Measurements from ENCODE around the gene GRIK5.

Gene GRIK5

DNA sequence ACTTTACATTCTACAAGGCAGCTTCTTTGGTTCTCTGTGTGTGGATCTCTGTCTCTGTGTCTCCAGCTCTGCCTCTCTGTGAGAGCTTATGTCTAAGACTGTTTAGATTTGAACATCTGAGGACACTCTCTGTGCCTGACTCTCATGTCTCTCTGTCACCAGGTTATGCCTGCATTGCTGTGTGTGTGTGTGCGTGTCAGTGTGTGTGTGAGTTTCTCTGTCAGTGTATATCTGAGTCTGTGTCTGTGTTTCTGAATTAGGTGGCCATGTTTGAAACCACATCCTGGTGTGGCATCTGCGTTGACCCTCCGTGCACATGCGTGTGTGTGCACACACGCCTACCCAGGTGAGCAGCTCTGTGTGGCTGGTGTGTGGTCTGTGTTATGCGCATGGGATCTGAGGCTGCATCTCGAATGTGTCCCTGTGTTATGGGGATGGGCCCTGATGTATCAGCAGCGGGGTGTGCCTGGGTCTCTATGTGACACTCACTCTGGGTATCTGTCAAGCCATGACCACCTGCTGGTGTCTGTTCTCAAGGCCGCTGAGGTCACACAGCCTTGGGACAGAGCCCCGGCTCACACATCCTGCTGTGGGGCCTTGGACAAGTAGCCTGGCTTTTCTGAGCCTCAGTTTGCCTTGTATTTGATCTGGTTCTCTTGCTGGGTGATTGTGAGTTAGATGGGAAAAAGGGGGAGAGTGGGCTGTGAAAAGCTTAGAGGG, 82.7 kb downstream of the GRIK5 start:
- TF ChIP-seq, protein P1, sequence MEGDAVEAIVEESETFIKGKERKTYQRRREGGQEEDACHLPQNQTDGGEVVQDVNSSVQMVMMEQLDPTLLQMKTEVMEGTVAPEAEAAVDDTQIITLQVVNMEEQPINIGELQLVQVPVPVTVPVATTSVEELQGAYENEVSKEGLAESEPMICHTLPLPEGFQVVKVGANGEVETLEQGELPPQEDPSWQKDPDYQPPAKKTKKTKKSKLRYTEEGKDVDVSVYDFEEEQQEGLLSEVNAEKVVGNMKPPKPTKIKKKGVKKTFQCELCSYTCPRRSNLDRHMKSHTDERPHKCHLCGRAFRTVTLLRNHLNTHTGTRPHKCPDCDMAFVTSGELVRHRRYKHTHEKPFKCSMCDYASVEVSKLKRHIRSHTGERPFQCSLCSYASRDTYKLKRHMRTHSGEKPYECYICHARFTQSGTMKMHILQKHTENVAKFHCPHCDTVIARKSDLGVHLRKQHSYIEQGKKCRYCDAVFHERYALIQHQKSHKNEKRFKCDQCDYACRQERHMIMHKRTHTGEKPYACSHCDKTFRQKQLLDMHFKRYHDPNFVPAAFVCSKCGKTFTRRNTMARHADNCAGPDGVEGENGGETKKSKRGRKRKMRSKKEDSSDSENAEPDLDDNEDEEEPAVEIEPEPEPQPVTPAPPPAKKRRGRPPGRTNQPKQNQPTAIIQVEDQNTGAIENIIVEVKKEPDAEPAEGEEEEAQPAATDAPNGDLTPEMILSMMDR (IDR thresholded peaks at IDR 0.05; ENCODE audit: insufficient read depth, low read length, poor library complexity, severe bottlenecking): no peak
- Histone ChIP-seq H3K4me3 (replicated peaks; ENCODE audit: low read depth, low read length) (no peak overlapping the region), H3K27me3 (replicated peaks; ENCODE audit: control insufficient read depth, insufficient read depth, low read length) (no peaks in the 10 kb centered on the region), H3K36me3 (ENCODE audit: control insufficient read depth, insufficient read depth, low read length) (no peaks in the 10 kb centered on the region)
- DNase-seq (ENCODE audit: extremely low read depth, insufficient read length): no peak

DNA sequence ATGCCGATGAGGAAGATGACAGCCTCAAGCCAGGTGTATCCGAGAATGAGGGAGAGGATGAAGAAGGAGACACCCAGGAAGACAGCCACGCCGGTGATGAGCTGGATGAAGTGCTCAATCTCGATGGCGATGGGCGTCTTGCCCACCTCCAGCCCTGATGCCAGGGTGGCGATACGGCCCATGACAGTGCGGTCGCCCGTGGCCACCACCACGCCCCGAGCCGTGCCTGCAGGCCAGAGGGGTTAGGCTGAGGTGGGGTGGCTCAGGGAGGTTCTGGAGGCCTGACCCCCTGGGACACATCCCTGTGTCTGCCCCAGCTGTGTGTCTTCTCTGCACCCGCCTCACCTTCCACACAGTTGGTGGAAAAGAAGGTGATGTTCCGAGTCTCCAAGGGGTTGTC, 85.0 kb downstream of the GRIK5 start:
- Histone ChIP-seq H3K36me3 (ENCODE audit: control insufficient read depth, insufficient read depth, low read length) (no peaks in the 10 kb centered on the region), H3K27me3 (replicated peaks; ENCODE audit: control insufficient read depth, insufficient read depth, low read length) (no peaks in the 10 kb centered on the region), H3K4me3 (replicated peaks; ENCODE audit: low read depth, low read length) (no peak overlapping the region)
- no peak for DNase-seq (ENCODE audit: extremely low read depth, insufficient read length)
- TF ChIP-seq, protein P1 (IDR thresholded peaks at IDR 0.05; ENCODE audit: insufficient read depth, low read length, poor library complexity, severe bottlenecking): no peak

DNA sequence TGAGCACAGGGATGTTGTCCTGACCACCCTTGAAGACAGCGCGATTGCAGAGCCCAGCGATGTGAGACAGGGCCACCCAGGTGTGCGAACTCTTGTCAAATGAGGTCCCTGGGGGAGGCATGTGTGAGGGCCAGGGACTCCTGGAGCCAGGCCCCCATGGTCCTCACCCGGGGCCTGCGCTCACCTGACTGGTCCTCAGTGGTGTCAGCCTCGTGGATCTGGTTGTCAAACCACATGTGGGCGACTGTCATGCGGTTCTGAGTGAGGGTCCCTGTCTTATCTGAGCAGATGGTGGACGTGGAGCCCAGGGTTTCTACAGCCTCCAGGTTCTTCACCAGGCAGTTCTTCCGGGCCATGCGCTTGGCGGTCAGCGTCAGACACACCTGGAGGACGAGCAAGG, 88.3 kb downstream of the GRIK5 start:
- Histone ChIP-seq H3K27me3 (replicated peaks; ENCODE audit: control insufficient read depth, insufficient read depth, low read length) (no peaks in the 10 kb centered on the region), H3K36me3 (ENCODE audit: control insufficient read depth, insufficient read depth, low read length) (no peaks in the 10 kb centered on the region), H3K4me3 (replicated peaks; ENCODE audit: low read depth, low read length) (no peak overlapping the region)
- TF ChIP-seq, protein P1 (IDR thresholded peaks at IDR 0.05; ENCODE audit: insufficient read depth, low read length, poor library complexity, severe bottlenecking): no peak
- no peak for DNase-seq (ENCODE audit: extremely low read depth, insufficient read length)

DNA sequence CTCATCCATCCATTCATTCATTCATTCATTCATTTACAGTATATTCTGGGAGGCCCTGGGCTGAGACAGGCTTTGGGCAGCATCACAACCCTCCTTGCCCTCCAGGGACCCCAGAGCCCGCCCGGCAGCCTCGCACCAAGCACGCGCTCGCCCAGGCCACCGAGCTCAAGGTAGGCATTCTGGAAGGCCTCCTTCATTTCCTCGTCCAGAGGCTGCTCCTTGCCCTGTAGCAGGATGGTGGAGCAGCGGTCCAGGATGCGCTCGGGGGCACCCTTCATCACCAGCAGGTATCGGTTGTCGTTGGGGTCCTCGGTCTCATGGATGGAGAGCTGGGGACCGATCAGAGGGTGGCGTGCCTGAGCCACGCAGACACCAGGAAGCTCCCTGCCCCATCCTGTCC, 91.5 kb downstream of the GRIK5 start:
- Histone ChIP-seq H3K36me3 (ENCODE audit: control insufficient read depth, insufficient read depth, low read length) (no peaks in the 10 kb centered on the region), H3K27me3 (replicated peaks; ENCODE audit: control insufficient read depth, insufficient read depth, low read length) (no peaks in the 10 kb centered on the region), H3K4me3 (replicated peaks; ENCODE audit: low read depth, low read length) (no peak overlapping the region)
- DNase-seq (ENCODE audit: extremely low read depth, insufficient read length): no peak
- TF ChIP-seq, protein P1 (IDR thresholded peaks at IDR 0.05; ENCODE audit: insufficient read depth, low read length, poor library complexity, severe bottlenecking): no peak

DNA sequence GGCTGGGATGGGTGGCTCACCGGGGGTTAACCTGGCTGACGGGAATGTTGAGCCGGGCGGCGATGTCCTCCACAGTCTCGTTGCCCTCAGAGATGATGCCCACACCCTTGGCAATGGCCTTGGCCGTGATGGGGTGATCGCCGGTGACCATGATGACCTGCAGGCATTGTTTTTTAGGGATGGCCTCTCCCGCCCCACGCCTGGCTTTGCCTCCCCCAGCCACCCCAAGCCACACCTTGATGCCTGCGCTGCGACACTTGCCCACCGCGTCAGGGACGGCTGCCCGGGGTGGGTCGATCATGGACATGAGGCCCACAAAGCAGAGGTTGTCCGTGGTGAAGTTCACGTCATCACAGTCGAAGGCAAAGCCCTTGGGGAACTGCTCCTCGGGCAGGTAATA, 92.1 kb downstream of the GRIK5 start:
- DNase-seq (ENCODE audit: extremely low read depth, insufficient read length): no peak
- no peak overlapping the region for H3K4me3 ChIP-seq (replicated peaks; ENCODE audit: low read depth, low read length)
- H3K36me3 ChIP-seq (ENCODE audit: control insufficient read depth, insufficient read depth, low read length): no peaks in the 10 kb centered on the region
- H3K27me3 ChIP-seq (replicated peaks; ENCODE audit: control insufficient read depth, insufficient read depth, low read length): no peaks in the 10 kb centered on the region
- TF ChIP-seq, protein P1 (IDR thresholded peaks at IDR 0.05; ENCODE audit: insufficient read depth, low read length, poor library complexity, severe bottlenecking): no peak

DNA sequence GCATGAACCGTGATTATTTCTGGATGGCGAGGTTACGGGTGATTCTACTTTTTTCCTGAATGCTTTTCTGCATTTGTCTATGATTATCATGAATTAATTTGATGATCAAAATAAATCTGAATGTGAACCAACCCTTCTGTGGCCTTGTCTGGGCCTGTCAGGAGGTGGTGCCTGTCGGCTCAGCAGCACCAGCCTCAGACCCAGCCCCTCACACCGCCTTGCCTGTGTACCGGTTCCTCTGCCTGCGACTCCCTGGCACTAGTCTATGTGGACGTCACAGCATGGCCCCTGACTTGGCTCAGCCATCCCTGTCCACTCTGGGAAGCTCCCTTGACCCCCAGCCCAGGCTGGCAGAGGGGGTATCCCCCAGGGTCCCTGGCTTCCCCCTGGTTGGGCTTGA, 95.4 kb downstream of the GRIK5 start:
- TF ChIP-seq, protein P1 (IDR thresholded peaks at IDR 0.05; ENCODE audit: insufficient read depth, low read length, poor library complexity, severe bottlenecking): no peak
- Histone ChIP-seq H3K27me3 (replicated peaks; ENCODE audit: control insufficient read depth, insufficient read depth, low read length) (no peaks in the 10 kb centered on the region), H3K36me3 (ENCODE audit: control insufficient read depth, insufficient read depth, low read length) (no peaks in the 10 kb centered on the region), H3K4me3 (replicated peaks; ENCODE audit: low read depth, low read length) (no peak overlapping the region)
- DNase-seq (ENCODE audit: extremely low read depth, insufficient read length): no peak

Measured in GM06990 (cell line).